ENCODE measurements around the gene CA10. TPM values are rescaled to one million over a fixed set of nuclear protein-coding genes. Genes with fewer than 3 reads are reported as not detected.

The CA10 gene
- total and polyA plus RNA-seq, 2 of the 4 experiments (the other 2 are of a cell fraction) = not detected

DNA sequence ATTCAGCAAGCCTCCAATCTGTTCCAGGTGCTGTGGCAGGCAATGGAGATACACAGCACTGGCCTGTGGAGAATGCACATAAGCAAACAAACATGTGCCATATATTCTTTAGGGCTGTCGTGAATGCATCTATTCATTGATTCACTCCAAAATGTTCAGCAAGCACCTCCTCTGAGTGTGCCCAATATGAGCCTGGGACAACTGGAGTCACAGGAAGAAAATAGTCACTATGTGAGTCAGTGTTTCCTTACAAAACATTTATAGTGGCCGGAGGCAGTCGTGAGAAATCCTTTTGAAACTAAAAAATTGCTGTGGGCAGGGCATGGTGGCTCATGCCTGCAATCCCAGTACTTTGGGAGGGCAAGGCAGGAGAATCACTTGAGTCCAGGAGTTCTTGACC is 310.1 kb downstream of the CA10 start:
- BruUV-seq (replicated peaks) = no TSS peak
- Histone ChIP-seq H2AK5ac (ENCODE audit: low read depth, low read length) (no peak overlapping the region), H3K4me2 (ENCODE audit: low read depth, low read length) (no peak overlapping the region), H3K9me3 (ENCODE audit: control insufficient read depth, insufficient read depth, low read length) (peaks cover 14% of the 10 kb centered on the region), H3K79me1 (ENCODE audit: low read depth in 1 of 2, low read length in 2 of 2) (no peaks in the 10 kb centered on the region), H3K4me1 (ENCODE audit: control insufficient read depth, insufficient read depth, low read length) (no peaks in the 10 kb centered on the region), H3K9me1 (ENCODE audit: insufficient read depth, low read length) (no peaks in the 10 kb centered on the region), H3K27ac (ENCODE audit: insufficient read depth, low read length) (no peak overlapping the region), H3K18ac (ENCODE audit: low read depth, low read length) (no peak overlapping the region), H2BK15ac (ENCODE audit: low read depth, low read length) (no peak overlapping the region), H4K5ac (ENCODE audit: low read depth, low read length) (no peak overlapping the region), H2AFZ (replicated peaks; ENCODE audit: low read length, poor library complexity) (no peak overlapping the region), H3K14ac (replicated peaks; ENCODE audit: low read depth, low read length) (no peak overlapping the region), H4K91ac (ENCODE audit: insufficient read depth, low read depth, low read length) (no peak overlapping the region), H2BK20ac (ENCODE audit: low read depth, low read length) (no peak overlapping the region), H3K23ac (ENCODE audit: low read depth, low read length) (no peak overlapping the region), H3K27me3 (ENCODE audit: control insufficient read depth, insufficient read depth, low read length) (no peaks in the 10 kb centered on the region), H3K9ac (ENCODE audit: low read depth, low read length) (no peak overlapping the region), H3K4ac (ENCODE audit: low read depth, low read length) (no peak overlapping the region), H3K36me3 (ENCODE audit: control insufficient read depth, insufficient read depth, low read length) (no peaks in the 10 kb centered on the region), H2BK5ac (ENCODE audit: low read depth, low read length, poor library complexity, severe bottlenecking) (no peak overlapping the region), H3K56ac (ENCODE audit: extremely low read depth, insufficient read depth, low read length) (no peak overlapping the region), H3K4me3 (ENCODE audit: insufficient read depth, low read depth, low read length) (no peak overlapping the region), H4K20me1 (ENCODE audit: insufficient read depth, low read length) (no peaks in the 10 kb centered on the region), H4K8ac (ENCODE audit: low read depth in 2 of 2, low read length in 2 of 2) (no peak overlapping the region), H2BK120ac (ENCODE audit: low read depth, low read length) (no peak overlapping the region), H2AK9ac (replicated peaks; ENCODE audit: low read depth, low read length, poor library complexity) (no peak overlapping the region)
- dilution Hi-C loops (cut with HindIII; ENCODE audit: low sequenced_read_pairs, unreplicated experiment) (no loop called here), in situ Hi-C loops (cut with MboI; ENCODE audit: low sequenced_read_pairs) (no loop called here), intact Hi-C loops (cut with micrococcal nuclease) (no loop called here)
- ChIA-PET CTCF (no interaction called here), POLR2A (ENCODE audit: unreplicated experiment) (no interaction called here)
- no CpG with 5 or more reads among the region's 3 CpGs for WGBS, 2 experiments (ENCODE audit: extremely low coverage in 2 of 2, insufficient read length in 1 of 2)
- no peak for DNase-seq
- no peak for ATAC-seq (ENCODE audit: low read depth)
- TF ChIP-seq POLR2A (IDR thresholded peaks at IDR 0.05; ENCODE audit: low read depth, low read length) (no peak), MXI1 (IDR thresholded peaks at IDR 0.05; ENCODE audit: borderline replicate concordance, low read depth, low read length) (no peak), FOS (IDR thresholded peaks at IDR 0.05; ENCODE audit: low read depth, low read length) (no peak), RAD21 (IDR thresholded peaks at IDR 0.05; ENCODE audit: low read length) (no peak), MAFK (IDR thresholded peaks at IDR 0.05; ENCODE audit: low read depth, low read length) (no peak)
